HCT116 (cell line): Measurements from ENCODE around the gene RALGAPA1. TPM values are rescaled to one million over a fixed set of nuclear protein-coding genes. Genes with fewer than 3 reads are reported as not detected.

Experiments
- ATAC-seq: fragments of 200-7000 bp; cut with Tn5 transposase; 2 replicates; pipeline ENCODE4 v1.9.1; 2020; ENCODE audit warnings: mild to moderate bottlenecking, moderate library complexity
- BruUV-seq: library from RNA; stranded (reverse); fragments of 400-500 nt; replicated peaks from 2 replicates; lab custom pipeline; 2021; lab: Mats Ljungman, UMichigan
- CTCF ChIA-PET: fragments of 300-600 bp; sonication (Branson Sonifier 250); formaldehyde crosslinking; loops from one replicate; lab custom pipeline; 2021; ENCODE audit warnings: antibody characterized with exemption; lab: Charles Lee
- POLR2A ChIA-PET: fragments of 300-600, 350-600 bp; sonication (Branson Sonifier 250); formaldehyde crosslinking; loops from one replicate; lab custom pipeline; 2021; ENCODE audit warnings: antibody characterized with exemption; lab: Charles Lee
- RAD21 ChIA-PET, 2 experiments: fragments of 300-600 bp; sonication (Branson Sonifier 250); formaldehyde crosslinking; loops; one replicate each; lab custom pipeline; 2023; ENCODE audit warnings: low total read pairs in 2 of 2; ENCODE audit not compliant: uncharacterized antibody in 2 of 2, unreplicated experiment in 2 of 2, low non-redundant PET in 1 of 2; lab: Charles Lee
- DNase-seq: peaks from one replicate; pipeline ENCODE4 v3.0.0-alpha.2; 2010; ENCODE audit warnings: low read depth, low spot score
- H2AFZ ChIP-seq: fragments of 200-600 bp; shearing (Covaris generic), sonication (generic); 2 replicates; pipeline ENCODE4 v1.6.1; 2017; ENCODE audit warnings: low read depth, mixed run types, mixed read lengths, antibody characterized with exemption, low read length; ENCODE audit not compliant: poor library complexity, severe bottlenecking
- H3K27ac ChIP-seq: 2 replicates; pipeline ENCODE4 v1.5.1; 2012; ENCODE audit warnings: low read depth, low read length
- H3K27me3 ChIP-seq: fragments of 200-600 bp; sonication (generic); 2 replicates; pipeline ENCODE4 v1.6.1; 2016; ENCODE audit warnings: mixed run types, low read length, mixed read lengths; ENCODE audit not compliant: insufficient read depth
- H3K36me3 ChIP-seq, 2 experiments: fragments of 200-500 bp in 1 of 2; fragments of 200-600 bp in 1 of 2; sonication (Bioruptor generic) in 1 of 2; sonication (generic) in 1 of 2; 2 replicates each; pipeline versions ENCODE4 v1.5.1 to v1.6.1; 2014 to 2016; ENCODE audit warnings: low read length in 2 of 2, inconsistent platforms in 1 of 2, mixed read lengths in 1 of 2, mixed run types in 1 of 2; ENCODE audit not compliant: insufficient read depth in 2 of 2, control insufficient read depth in 1 of 2
- H3K4me1 ChIP-seq, 2 experiments: fragments of 200-600 bp in 1 of 2; sonication (generic) in 1 of 2; 2 replicates each; pipeline versions ENCODE4 v1.5.1 to v1.6.1; 2012 to 2017; ENCODE audit warnings: low read length in 2 of 2, inconsistent platforms in 1 of 2, mild to moderate bottlenecking in 1 of 2, mixed read lengths in 1 of 2, mixed run types in 1 of 2, moderate library complexity in 1 of 2; ENCODE audit not compliant: insufficient read depth in 2 of 2, control insufficient read depth in 1 of 2
- H3K4me2 ChIP-seq: fragments of 200-600 bp; sonication (generic); 2 replicates; pipeline ENCODE4 v1.6.1; 2017; ENCODE audit warnings: mixed run types, low read length, mixed read lengths
- H3K4me3 ChIP-seq, 2 experiments: fragments of 200-600 bp in 1 of 2; sonication (generic) in 1 of 2; replicated peaks in 1 of 2; 2 replicates each; pipeline ENCODE4 v1.5.1; 2011 to 2016; ENCODE audit warnings: low read length in 2 of 2, control low read depth in 1 of 2, low read depth in 1 of 2, mild to moderate bottlenecking in 1 of 2, mixed read lengths in 1 of 2, mixed run types in 1 of 2
- H3K79me2 ChIP-seq: fragments of 200-600 bp; sonication (generic); 2 replicates; pipeline ENCODE4 v1.6.1; 2017; ENCODE audit warnings: mild to moderate bottlenecking, mixed run types, low read length, moderate library complexity, mixed read lengths; ENCODE audit not compliant: insufficient read depth
- H3K9ac ChIP-seq: fragments of 200-600 bp; sonication (generic); 2 replicates; pipeline ENCODE4 v1.6.1; 2016; ENCODE audit warnings: low read length, mixed read lengths
- H3K9me2 ChIP-seq: fragments of 200-600 bp; sonication (generic), shearing (Covaris generic); 2 replicates; pipeline ENCODE4 v1.6.1; 2017; ENCODE audit warnings: mixed run types, mild to moderate bottlenecking, moderate library complexity; ENCODE audit not compliant: insufficient read depth
- H3K9me3 ChIP-seq, 2 experiments: fragments of 200-500 bp in 1 of 2; fragments of 200-600 bp in 1 of 2; sonication (Bioruptor generic) in 1 of 2; sonication (generic) in 1 of 2; 2 replicates each; pipeline ENCODE4 v1.6.1; 2014 to 2017; ENCODE audit warnings: low read length in 2 of 2, mixed read lengths in 2 of 2, inconsistent platforms in 1 of 2, low read depth in 1 of 2, mild to moderate bottlenecking in 1 of 2, mixed run types in 1 of 2, moderate library complexity in 1 of 2; ENCODE audit not compliant: control insufficient read depth in 1 of 2, insufficient read depth in 1 of 2
- H4K20me1 ChIP-seq: fragments of 200-600 bp; sonication (generic), shearing (Covaris generic); 2 replicates; pipeline ENCODE4 v1.6.1; 2017; ENCODE audit warnings: mixed run types, mild to moderate bottlenecking, moderate library complexity; ENCODE audit not compliant: insufficient read depth
- CBX3 ChIP-seq: IDR thresholded peaks from 2 replicates; pipeline ENCODE4 v1.6.1; 2012; ENCODE audit warnings: low read depth
- CEBPB ChIP-seq: IDR thresholded peaks from 2 replicates; pipeline ENCODE4 v1.6.1; 2012; ENCODE audit warnings: low read depth
- EZH2 ChIP-seq: fragments of 200-600 bp; sonication (generic); IDR thresholded peaks from 2 replicates; pipeline ENCODE4 v1.6.1; 2017; ENCODE audit warnings: antibody characterized with exemption, mixed run types
- EZH2phosphoT487 ChIP-seq: fragments of 200-600 bp; IDR thresholded peaks from 2 replicates; pipeline ENCODE4 v1.6.1; 2018; ENCODE audit warnings: antibody characterized with exemption, borderline replicate concordance
- JUND ChIP-seq: IDR thresholded peaks from 2 replicates; pipeline ENCODE4 v1.6.1; 2012
- RAD21 ChIP-seq: IDR thresholded peaks from 2 replicates; pipeline ENCODE4 v1.6.1; 2012; ENCODE audit warnings: low read depth, mild to moderate bottlenecking
- SIN3A ChIP-seq: IDR thresholded peaks from 2 replicates; pipeline ENCODE4 v1.6.1; 2012; ENCODE audit warnings: low read depth
- SP1 ChIP-seq: IDR thresholded peaks from 2 replicates; pipeline ENCODE4 v1.6.1; 2012; ENCODE audit warnings: low read depth
- YY1 ChIP-seq: IDR thresholded peaks from 2 replicates; pipeline ENCODE4 v1.6.1; 2011; ENCODE audit warnings: low read length, low read depth, moderate library complexity, mild to moderate bottlenecking; ENCODE audit not compliant: insufficient replicate concordance; ENCODE audit errors: extremely low read depth
- ZFX ChIP-seq: fragments of 450-650 bp; IDR thresholded peaks from 2 replicates; pipeline ENCODE4 v1.6.1; 2017
- intact Hi-C: fragments of 100-400 bp; cut with micrococcal nuclease; formaldehyde crosslinking; loops from 2 replicates; pipeline ENCODE4 v1.10.0; 2022
- total RNA-seq: library from RNA; stranded (reverse); gene quantifications from one replicate; pipeline ENCODE4 v1.2.1, GENCODE V29; 2021; ENCODE audit not compliant: unreplicated experiment
- TF ChIP-seq, protein P1 (sequence below): IDR thresholded peaks from 2 replicates; pipeline ENCODE4 v1.6.1; 2011; ENCODE audit warnings: mild to moderate bottlenecking, low read length, moderate library complexity; ENCODE audit not compliant: insufficient replicate concordance; ENCODE audit errors: extremely low read depth
- TF ChIP-seq, protein P2 (sequence below), 3 experiments: fragments of 200-600 bp in 1 of 3; sonication (generic) in 1 of 3; IDR thresholded peaks in 2 of 3; conservative IDR thresholded peaks in 1 of 3; 2 replicates each; pipeline ENCODE4 v1.5.1; 2012 to 2017; ENCODE audit warnings: low read depth in 2 of 3, low read length in 2 of 3, antibody characterized with exemption in 1 of 3, borderline replicate concordance in 1 of 3, control low read depth in 1 of 3, mild to moderate bottlenecking in 1 of 3, mixed read lengths in 1 of 3, mixed run types in 1 of 3, moderate library complexity in 1 of 3; ENCODE audit not compliant: insufficient read depth in 1 of 3
- TF ChIP-seq, protein P3 (sequence below): IDR thresholded peaks from 2 replicates; pipeline ENCODE4 v1.6.1; 2012
- TF ChIP-seq, protein P4 (sequence below): IDR thresholded peaks from 2 replicates; pipeline ENCODE4 v1.6.1; 2012; ENCODE audit warnings: low read depth

The RALGAPA1 gene
- total RNA-seq, 1 experiment from 2014 or later = 29.3 TPM

DNA sequence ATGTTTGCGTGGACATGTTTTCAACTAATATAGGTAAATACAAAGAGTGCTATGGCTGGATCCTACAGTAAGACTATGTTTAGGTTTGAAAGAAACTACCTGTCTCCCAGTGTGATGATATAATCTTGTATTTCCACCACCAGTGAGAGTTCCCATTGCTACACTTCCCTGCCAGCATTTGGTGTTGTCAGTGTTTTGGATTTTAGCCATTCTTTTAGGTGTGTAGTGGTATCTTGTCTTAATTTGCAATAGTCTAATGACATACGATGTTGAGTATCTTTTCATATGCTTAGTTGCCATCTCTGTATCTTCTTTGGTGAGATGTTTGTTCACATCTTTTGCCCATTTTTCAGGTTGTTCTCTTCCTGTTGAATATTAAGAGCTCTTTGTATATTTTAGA lies 103.5 kb downstream of the RALGAPA1 start:
- TF ChIP-seq, protein P1, sequence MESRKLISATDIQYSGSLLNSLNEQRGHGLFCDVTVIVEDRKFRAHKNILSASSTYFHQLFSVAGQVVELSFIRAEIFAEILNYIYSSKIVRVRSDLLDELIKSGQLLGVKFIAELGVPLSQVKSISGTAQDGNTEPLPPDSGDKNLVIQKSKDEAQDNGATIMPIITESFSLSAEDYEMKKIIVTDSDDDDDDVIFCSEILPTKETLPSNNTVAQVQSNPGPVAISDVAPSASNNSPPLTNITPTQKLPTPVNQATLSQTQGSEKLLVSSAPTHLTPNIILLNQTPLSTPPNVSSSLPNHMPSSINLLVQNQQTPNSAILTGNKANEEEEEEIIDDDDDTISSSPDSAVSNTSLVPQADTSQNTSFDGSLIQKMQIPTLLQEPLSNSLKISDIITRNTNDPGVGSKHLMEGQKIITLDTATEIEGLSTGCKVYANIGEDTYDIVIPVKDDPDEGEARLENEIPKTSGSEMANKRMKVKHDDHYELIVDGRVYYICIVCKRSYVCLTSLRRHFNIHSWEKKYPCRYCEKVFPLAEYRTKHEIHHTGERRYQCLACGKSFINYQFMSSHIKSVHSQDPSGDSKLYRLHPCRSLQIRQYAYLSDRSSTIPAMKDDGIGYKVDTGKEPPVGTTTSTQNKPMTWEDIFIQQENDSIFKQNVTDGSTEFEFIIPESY = no peak
- no peak for TF ChIP-seq YY1
- TF ChIP-seq SIN3A = no peak
- TF ChIP-seq CBX3 = no peak
- no peak for TF ChIP-seq JUND
- no peak for TF ChIP-seq SP1
- TF ChIP-seq, protein P2, sequence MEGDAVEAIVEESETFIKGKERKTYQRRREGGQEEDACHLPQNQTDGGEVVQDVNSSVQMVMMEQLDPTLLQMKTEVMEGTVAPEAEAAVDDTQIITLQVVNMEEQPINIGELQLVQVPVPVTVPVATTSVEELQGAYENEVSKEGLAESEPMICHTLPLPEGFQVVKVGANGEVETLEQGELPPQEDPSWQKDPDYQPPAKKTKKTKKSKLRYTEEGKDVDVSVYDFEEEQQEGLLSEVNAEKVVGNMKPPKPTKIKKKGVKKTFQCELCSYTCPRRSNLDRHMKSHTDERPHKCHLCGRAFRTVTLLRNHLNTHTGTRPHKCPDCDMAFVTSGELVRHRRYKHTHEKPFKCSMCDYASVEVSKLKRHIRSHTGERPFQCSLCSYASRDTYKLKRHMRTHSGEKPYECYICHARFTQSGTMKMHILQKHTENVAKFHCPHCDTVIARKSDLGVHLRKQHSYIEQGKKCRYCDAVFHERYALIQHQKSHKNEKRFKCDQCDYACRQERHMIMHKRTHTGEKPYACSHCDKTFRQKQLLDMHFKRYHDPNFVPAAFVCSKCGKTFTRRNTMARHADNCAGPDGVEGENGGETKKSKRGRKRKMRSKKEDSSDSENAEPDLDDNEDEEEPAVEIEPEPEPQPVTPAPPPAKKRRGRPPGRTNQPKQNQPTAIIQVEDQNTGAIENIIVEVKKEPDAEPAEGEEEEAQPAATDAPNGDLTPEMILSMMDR (IDR thresholded peaks at IDR 0.05 in 2 of 3, conservative IDR thresholded peaks at IDR 0.05 in 1 of 3; ENCODE audit: borderline replicate concordance in 1 of 3, insufficient read depth in 1 of 3, low read depth in 2 of 3, low read length in 2 of 3) = no peak
- no peak for TF ChIP-seq EZH2phosphoT487
- TF ChIP-seq ZFX = no peak
- TF ChIP-seq EZH2 = no peak
- TF ChIP-seq, protein P3, sequence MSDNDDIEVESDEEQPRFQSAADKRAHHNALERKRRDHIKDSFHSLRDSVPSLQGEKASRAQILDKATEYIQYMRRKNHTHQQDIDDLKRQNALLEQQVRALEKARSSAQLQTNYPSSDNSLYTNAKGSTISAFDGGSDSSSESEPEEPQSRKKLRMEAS = no peak
- TF ChIP-seq, protein P4, sequence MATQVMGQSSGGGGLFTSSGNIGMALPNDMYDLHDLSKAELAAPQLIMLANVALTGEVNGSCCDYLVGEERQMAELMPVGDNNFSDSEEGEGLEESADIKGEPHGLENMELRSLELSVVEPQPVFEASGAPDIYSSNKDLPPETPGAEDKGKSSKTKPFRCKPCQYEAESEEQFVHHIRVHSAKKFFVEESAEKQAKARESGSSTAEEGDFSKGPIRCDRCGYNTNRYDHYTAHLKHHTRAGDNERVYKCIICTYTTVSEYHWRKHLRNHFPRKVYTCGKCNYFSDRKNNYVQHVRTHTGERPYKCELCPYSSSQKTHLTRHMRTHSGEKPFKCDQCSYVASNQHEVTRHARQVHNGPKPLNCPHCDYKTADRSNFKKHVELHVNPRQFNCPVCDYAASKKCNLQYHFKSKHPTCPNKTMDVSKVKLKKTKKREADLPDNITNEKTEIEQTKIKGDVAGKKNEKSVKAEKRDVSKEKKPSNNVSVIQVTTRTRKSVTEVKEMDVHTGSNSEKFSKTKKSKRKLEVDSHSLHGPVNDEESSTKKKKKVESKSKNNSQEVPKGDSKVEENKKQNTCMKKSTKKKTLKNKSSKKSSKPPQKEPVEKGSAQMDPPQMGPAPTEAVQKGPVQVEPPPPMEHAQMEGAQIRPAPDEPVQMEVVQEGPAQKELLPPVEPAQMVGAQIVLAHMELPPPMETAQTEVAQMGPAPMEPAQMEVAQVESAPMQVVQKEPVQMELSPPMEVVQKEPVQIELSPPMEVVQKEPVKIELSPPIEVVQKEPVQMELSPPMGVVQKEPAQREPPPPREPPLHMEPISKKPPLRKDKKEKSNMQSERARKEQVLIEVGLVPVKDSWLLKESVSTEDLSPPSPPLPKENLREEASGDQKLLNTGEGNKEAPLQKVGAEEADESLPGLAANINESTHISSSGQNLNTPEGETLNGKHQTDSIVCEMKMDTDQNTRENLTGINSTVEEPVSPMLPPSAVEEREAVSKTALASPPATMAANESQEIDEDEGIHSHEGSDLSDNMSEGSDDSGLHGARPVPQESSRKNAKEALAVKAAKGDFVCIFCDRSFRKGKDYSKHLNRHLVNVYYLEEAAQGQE = no peak
- no peak for TF ChIP-seq RAD21
- no peak for TF ChIP-seq CEBPB
- Histone ChIP-seq H3K4me3 (no peak overlapping the region), H4K20me1 (no peaks in the 10 kb centered on the region), H3K9me2 (peaks cover 6% of the 10 kb centered on the region; the same call in 1 of the 2 replicates), H2AFZ (no peak overlapping the region), H3K79me2 (no peaks in the 10 kb centered on the region), H3K27ac (no peak overlapping the region), H3K27me3 (no peaks in the 10 kb centered on the region), H3K4me2 (no peak overlapping the region), H3K4me1 (no peaks in the 10 kb centered on the region), H3K9ac (no peak overlapping the region), H3K9me3 (no peaks in the 10 kb centered on the region), H3K36me3 (no peaks in the 10 kb centered on the region)
- ChIA-PET RAD21 (no interaction called here), CTCF (no interaction called here), POLR2A (no interaction called here)
- no TSS peak for BruUV-seq
- no peak for ATAC-seq
- intact Hi-C loops = no loop called here
- no peak for DNase-seq
